OCI-LY7 (cell line): Measurements from ENCODE around the gene ZBTB42.

Source experiments
- EZH2phosphoT487 ChIP-seq: fragments of 200-600 bp; sonication (generic); IDR thresholded peaks from 2 replicates; pipeline ENCODE4 v1.6.1; 2018; ENCODE audit warnings: low read depth, borderline replicate concordance, mild to moderate bottlenecking, mixed run types, antibody characterized with exemption, low read length, moderate library complexity, mixed read lengths
- TF ChIP-seq, protein P1 (sequence below): fragments of 200-600 bp; sonication (generic); conservative IDR thresholded peaks from 2 replicates; pipeline ENCODE4 v1.5.1; 2014; ENCODE audit warnings: mild to moderate bottlenecking, antibody characterized with exemption, low read length, moderate library complexity, mixed read lengths

- TF ChIP-seq, protein P1, sequence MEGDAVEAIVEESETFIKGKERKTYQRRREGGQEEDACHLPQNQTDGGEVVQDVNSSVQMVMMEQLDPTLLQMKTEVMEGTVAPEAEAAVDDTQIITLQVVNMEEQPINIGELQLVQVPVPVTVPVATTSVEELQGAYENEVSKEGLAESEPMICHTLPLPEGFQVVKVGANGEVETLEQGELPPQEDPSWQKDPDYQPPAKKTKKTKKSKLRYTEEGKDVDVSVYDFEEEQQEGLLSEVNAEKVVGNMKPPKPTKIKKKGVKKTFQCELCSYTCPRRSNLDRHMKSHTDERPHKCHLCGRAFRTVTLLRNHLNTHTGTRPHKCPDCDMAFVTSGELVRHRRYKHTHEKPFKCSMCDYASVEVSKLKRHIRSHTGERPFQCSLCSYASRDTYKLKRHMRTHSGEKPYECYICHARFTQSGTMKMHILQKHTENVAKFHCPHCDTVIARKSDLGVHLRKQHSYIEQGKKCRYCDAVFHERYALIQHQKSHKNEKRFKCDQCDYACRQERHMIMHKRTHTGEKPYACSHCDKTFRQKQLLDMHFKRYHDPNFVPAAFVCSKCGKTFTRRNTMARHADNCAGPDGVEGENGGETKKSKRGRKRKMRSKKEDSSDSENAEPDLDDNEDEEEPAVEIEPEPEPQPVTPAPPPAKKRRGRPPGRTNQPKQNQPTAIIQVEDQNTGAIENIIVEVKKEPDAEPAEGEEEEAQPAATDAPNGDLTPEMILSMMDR = no peak
- TF ChIP-seq EZH2phosphoT487 = no peak
Observed at GRCh38 chr14:104806625-104807465, 5.9 kb downstream of the ZBTB42 start.
